GM18861 (cell line): Measurements from ENCODE around the gene SELENOM.

ENCODE experiments used
- ATAC-seq: cut with Tn5 transposase; IDR thresholded peaks from one replicate; pipeline ENCODE4 v1.9.1; 2021; ENCODE audit not compliant: unreplicated experiment

SELENOM gene

DNA sequence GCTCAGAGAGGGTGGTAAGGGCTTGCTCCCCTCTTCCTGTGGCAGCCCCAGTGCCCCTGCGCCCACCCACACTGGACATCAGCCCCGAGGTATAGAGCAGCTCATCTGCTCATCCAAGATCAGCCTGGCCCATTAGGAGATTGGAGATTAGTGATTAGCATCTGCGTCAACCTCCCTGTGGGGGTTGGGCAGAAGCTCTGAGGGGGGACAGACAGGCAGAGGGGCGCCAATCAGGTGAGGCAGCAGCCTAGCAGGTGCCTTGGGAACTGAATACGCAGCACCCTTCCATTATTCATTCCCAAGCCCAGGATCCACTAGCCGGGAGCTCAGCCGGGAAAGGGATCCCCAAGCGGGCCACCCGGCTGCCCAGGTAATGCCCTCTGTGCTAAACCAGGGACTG, 15.2 kb downstream of the SELENOM start:
- no peak for ATAC-seq

DNA sequence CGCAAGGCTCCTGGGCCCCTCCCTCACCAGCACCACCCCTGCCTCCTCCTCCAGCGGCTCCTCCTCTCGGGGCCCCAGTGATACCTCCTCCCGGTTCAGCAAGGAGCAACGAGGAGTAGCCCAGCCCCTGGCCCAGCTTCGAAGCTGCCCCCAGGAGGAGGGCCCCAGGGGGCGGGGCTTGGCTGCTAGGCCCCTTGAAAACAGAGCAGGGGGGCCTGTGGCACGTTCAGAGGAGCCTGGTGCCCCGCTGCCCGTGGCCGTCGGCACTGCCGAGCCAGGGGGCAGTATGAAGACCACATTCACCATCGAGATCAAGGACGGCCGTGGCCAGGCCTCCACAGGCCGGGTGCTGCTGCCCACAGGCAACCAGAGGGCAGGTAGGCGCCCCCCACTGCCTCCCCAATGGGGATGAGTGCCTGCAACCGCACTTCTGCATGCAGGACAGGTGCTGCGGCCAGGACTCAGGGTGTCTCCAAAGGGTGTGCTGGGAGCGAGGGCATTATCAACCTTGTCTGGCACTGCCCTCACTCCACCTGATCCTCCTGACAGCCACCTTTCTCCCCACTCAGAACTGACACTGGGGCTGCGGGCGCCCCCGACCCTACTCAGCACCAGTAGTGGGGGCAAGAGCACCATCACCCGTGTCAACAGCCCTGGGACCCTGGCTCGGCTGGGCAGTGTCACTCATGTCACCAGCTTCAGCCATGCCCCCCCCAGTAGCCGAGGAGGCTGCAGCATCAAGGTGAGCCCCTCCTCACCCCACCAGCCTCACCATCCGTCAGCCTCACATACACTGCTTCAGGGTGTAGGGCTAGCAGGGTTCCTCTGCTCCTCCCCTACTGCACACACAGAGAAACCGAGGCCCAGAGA, 16.0 kb downstream of the SELENOM start:
- ATAC-seq, result no peak

DNA sequence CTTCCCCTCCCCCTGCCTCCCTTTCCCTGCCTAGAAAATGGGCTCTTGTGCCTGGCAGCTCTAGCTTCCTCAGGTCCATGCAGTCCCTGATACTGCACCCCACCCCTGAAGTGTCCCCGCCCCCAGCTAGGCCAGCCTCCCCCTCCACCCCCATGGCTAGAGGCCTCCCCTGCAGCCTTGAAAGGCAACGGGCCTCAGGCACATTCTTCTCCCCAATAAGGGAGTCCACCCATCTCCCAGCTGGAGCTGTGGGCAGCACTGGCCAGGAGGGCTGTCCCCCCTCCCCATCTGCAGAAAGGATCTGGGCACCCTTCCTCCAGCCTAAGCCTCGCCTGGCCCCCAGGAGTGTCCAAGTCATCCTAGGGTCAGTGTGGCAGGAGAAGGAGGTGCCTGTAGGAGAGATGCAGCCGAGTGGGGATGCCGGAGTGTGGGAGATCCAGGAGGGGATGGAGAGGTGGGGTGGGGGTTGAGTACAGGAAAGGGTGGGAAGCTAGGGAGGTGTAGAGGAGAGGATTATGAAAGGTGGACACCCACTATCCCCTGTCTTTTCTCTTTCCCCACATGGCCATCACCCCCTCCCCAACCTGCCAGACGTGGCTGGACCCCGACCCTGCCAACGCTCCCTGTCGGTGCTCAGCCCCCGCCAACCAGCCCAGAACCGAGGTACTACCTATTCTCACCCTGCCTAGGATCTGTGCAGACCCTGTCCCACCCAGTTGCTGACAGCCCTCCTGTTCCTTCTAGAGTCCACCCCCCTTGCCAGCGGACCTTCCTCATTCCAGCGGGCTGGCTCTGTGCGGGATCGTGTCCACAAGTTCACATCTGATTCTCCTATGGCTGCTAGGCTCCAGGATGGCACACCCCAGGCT, 16.9 kb downstream of the SELENOM start:
- ATAC-seq, result no peak

DNA sequence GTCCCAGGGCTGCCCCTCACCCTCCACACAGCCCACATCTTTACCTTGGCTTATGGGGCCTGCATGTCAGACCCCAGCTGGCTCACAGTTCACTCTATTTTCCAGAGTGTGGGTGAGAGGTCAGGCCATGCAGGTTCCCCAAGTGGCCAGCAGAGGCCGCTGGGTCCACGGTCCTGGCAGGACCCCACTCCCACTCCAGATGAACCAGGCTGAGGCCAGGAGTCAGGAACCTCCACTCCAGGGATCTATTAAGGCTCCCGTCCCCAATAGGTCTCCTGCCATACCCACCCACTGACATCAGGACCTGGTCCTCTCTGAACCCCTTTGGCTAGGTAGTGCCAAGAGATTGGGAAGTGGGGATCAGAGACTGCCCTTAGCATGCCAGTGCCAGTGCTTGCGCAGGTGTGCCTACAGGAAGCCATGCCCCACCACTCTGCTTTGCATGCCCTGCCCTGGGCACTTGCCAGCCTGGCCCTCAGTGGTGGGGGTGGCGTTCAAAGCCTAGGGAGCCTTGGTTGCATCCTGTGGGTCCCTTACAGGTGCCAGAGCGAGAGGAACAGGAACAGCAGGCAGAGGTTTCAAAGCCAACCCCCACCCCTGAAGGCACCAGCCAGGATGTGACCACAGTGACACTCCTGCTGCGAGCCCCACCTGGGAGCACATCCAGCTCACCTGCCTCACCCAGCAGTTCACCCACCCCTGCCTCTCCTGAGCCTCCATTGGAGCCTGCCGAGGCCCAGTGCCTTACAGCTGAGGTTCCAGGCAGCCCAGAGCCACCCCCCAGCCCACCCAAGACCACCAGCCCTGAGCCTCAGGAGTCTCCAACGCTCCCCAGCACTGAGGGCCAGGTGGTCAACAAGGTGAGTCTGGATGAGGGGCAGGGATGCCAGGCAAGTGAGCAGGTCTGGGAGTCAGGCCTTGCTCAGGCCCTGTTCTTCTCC, 17.9 kb downstream of the SELENOM start:
- ATAC-seq, result no peak

DNA sequence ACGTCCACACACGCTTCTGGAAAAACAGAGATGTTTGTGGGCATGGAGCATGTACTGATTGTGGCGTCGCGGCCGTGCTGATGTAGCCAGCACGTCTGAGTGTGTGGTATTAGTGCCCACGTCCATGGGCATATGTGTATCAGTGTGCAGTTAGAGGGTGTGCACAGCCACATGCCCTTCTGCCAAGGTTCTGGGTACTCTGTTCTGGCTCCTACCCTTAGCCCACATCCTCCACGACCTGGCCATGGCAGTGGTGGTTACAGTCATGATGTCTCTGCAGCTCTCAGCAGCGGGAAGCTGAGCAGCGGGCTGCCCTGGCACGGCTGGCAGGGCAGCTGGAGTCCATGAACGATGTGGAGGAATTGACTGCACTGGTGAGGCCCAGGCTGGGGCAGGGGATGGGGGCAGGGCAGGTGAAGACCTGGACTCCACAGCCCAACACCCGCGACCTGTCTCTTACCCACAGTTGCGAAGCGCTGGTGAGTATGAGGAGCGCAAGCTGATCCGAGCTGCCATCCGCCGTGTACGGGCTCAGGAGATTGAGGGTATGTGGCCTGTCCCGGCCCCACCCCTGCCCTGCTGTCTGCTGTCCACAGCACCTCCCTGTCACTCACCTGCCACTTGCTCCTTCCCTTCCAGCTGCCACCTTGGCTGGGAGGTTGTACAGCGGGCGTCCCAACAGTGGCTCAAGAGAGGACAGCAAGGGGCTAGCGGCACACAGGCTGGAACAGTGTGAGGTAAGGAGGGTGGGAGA, 19.0 kb downstream of the SELENOM start:
- ATAC-seq, result no peak

DNA sequence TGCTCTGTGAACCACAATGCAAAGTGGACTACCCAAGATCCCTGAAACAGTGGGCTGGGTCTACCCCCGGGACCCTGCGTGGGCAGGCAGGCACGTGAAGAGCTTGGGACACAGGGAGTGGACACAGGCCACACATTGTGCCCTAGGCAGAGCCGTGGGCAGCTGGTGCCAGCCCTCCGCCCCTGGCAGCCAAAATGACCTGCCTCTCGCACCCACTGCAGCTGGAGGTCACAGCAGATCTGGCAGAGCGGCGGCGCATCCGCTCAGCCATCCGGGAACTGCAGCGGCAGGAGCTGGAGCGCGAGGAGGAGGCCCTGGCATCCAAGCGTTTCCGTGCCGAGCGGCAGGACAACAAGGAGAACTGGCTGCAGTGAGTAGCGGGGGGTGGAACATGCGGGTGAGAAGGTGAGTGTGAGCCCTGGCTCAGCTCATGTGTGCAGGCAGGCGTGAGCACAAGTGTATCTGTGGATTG, 19.6 kb downstream of the SELENOM start:
- no peak for ATAC-seq

- ATAC-seq, result no peak
Measured at GRCh38 chr22:31086703-31087330, 20.6 kb downstream of the SELENOM start.

GRCh38 chr22:31085928-31086327, 21.4 kb downstream of the SELENOM start:
- ATAC-seq, result no peak

- no peak for ATAC-seq
Measured at GRCh38 chr22:31085493-31085824, 21.9 kb downstream of the SELENOM start.

- ATAC-seq, result peak; percentile 37
Measured at GRCh38 chr22:31084811-31085492, 22.4 kb downstream of the SELENOM start.

DNA sequence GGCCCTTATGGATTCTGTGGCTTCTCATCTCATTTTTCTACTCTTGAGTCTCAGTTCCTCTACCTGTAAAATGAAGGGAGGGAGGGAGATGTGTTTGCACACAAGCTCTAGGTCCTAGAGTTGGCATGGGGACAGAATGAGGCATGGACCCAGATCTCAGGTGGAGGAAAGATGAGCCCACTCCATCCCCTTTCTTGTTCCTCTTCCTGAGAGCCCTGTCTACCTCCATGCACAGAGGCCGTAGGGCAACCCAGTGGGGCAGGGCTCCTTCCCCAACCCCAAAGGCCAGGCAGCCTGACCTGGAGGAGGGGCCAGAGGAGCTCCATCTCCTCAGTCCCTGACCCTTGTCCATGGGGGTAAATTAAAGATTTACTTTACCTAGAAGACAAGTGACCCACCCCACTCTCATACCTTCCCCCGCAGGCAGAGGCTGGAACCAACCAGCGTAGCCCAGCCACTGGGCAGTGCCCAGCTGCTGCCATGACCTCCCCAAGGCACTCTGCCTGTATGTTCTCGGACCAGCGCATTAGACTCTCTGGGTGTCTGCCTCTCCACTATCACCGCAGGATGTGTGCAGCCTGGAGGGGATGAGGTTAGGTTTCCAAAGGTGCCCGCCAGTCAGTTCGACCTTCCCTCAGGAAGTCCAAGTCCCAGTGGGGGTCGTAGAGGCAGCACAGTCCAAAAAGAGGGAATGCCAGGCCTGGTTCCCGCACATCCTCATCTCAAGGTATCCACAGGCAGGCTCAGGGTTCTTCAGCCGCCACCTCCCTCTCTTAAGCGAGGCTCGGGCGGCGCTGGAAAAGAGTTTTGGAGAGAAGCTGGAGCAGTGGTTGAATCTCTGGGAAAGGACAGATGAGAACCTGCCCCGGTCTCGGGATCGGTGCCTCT, 23.2 kb downstream of the SELENOM start:
- ATAC-seq, result no peak

GRCh38 chr22:31083377-31083768, 24.0 kb downstream of the SELENOM start:
- ATAC-seq, result no peak

GRCh38 chr22:31082606-31083376, 24.6 kb downstream of the SELENOM start:
- ATAC-seq, result no peak

DNA sequence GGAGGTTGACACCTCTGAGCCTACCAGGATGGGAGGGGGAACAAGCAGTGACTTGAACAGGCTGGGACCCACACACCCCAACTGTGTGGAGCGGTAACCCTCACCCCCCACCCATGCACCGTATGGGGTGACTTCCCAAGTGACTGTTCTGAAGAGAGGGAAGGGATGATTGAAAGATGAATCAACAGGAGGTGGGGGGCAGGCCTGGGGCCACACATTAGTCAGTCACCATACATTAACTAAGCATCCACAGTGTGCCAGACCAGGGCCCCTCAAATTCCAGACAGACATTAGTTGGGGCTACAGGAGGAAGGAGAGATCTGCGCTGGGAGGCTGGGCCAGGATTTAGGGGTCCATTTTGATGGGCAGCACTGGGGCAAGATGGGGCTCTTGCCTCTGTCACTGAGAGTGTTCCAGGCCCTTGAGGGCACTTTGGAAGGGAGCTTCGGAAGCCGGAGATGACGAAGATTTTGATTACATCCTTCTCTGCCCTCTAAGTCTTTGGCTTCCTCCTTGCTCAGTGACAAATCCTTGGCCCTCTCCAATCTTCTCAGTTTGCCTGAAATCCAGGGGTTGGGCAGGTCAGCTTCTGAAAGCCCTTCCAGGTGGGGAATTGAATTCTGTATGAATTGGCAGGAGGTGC, 25.3 kb downstream of the SELENOM start:
- ATAC-seq, result no peak

- ATAC-seq, result peak; percentile 49
Measured at GRCh38 chr22:31080848-31081649, 26.3 kb downstream of the SELENOM start, which contains the start of gene SMTN. Gene SMTN, plus strand, starts transcription at chr22:31081318. Its CDS starts 1,941 bp downstream, at chr22:31083259.
